Parathyroid adenoma (tissue), 2 donors: ENCODE results near the gene STX1A.

Experiments
- H2AFZ ChIP-seq: fragments of 300-600 bp; sonication (generic); one replicate; pipeline ENCODE4 v1.7.0; 2017; ENCODE audit warnings: antibody characterized with exemption, mild to moderate bottlenecking
- H3K27ac ChIP-seq: fragments of 300-600 bp; sonication (generic); one replicate; pipeline ENCODE4 v1.7.0; 2017
- H3K27me3 ChIP-seq: fragments of 300-600 bp; sonication (generic); one replicate; pipeline ENCODE4 v1.7.0; 2017; ENCODE audit warnings: low read length; ENCODE audit not compliant: control insufficient read depth, insufficient read depth
- H3K36me3 ChIP-seq: fragments of 300-600 bp; sonication (generic); one replicate; pipeline ENCODE4 v1.7.0; 2017; ENCODE audit warnings: low read length; ENCODE audit not compliant: control insufficient read depth, insufficient read depth
- H3K4me1 ChIP-seq: fragments of 300-600 bp; sonication (generic); one replicate; pipeline ENCODE4 v1.7.0; 2017; ENCODE audit warnings: control low read depth
- H3K4me2 ChIP-seq: fragments of 300-600 bp; sonication (generic); one replicate; pipeline ENCODE4 v1.7.0; 2017; ENCODE audit warnings: low read length
- H3K4me3 ChIP-seq: fragments of 300-600 bp; sonication (generic); one replicate; pipeline ENCODE4 v1.7.0; 2017; ENCODE audit warnings: low read depth, low read length
- H3K79me2 ChIP-seq: fragments of 300-600 bp; sonication (generic); one replicate; pipeline ENCODE4 v1.7.0; 2017; ENCODE audit warnings: control low read depth
- H3K9ac ChIP-seq: fragments of 300-600 bp; sonication (generic); one replicate; pipeline ENCODE4 v1.7.0; 2017; ENCODE audit warnings: mild to moderate bottlenecking
- H3K9me3 ChIP-seq: fragments of 300-600 bp; sonication (generic); one replicate; pipeline ENCODE4 v1.7.0; 2017; ENCODE audit warnings: low read length; ENCODE audit not compliant: control insufficient read depth
- TF ChIP-seq, protein P1 (sequence below): fragments of 300-600 bp; sonication (generic); IDR thresholded peaks from one replicate; pipeline ENCODE4 v1.7.0; 2017; ENCODE audit warnings: antibody characterized with exemption, mild to moderate bottlenecking
- donor health status: primary hyperparathyroidism.

STX1A gene

DNA sequence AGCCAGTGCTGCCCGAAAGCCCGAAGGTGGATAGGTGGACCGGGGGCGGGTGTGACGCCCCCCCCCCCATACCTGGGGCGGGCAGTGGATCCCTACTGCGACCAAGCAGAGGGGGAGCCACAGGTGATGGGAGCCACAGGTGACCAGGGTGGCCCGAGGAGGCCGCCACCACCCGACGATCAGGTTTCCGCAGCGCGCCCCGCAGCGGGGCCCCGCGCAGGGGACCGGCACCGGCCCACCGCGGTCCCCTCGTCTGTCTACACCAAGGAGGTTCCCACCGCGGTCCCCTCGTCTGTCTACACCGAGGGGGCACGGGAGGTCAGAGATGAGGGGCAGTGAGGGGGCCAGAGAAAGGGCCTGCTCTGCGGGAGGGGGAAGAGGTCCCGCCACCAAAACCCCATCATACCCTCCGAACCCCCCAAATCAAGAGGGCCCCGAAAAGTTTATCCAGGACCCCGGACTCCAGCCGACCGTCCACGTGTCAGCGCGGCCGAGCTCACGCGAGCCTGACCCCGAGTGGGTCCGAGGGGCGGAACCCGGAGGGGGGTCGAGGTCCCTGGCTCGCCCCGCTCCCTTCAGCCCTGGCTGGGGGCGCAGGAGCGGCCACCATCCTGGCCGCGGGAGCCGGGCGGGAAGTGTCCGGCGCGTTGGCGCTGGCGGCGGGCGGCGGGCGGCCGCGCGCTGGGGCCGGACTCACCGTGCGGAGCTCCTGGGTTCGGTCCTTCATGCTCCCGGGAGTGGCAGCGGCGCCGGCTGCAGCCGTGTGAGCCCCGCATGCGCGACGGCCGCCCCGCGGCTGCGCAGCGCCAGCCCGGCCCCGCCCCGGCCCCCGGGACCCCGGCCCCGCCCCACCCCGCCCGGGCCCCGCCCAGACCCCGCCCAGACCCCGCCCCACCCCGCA, at the start of gene STX1A:
Gene STX1A, minus strand, starts transcription at position 765 of the 901 bp plus-strand sequence. Its CDS starts 38 bp downstream, at position 727.
- H3K27me3 ChIP-seq = no peaks in the 10 kb centered on the region
- no peak within 1 kb of the TSS for H3K27ac ChIP-seq
- no peak within 1 kb of the TSS for H3K9ac ChIP-seq
- peak within 1 kb of the TSS; percentile 87 for H3K4me2 ChIP-seq
- no peaks in the 10 kb centered on the region for H3K36me3 ChIP-seq
- H3K4me1 ChIP-seq = peaks cover 19% of the 10 kb centered on the region
- H2AFZ ChIP-seq = peak within 1 kb of the TSS; percentile 77
- H3K79me2 ChIP-seq = no peaks in the 10 kb centered on the region
- H3K4me3 ChIP-seq = peak within 1 kb of the TSS; percentile 71
- no peaks in the 10 kb centered on the region for H3K9me3 ChIP-seq
- TF ChIP-seq, protein P1, sequence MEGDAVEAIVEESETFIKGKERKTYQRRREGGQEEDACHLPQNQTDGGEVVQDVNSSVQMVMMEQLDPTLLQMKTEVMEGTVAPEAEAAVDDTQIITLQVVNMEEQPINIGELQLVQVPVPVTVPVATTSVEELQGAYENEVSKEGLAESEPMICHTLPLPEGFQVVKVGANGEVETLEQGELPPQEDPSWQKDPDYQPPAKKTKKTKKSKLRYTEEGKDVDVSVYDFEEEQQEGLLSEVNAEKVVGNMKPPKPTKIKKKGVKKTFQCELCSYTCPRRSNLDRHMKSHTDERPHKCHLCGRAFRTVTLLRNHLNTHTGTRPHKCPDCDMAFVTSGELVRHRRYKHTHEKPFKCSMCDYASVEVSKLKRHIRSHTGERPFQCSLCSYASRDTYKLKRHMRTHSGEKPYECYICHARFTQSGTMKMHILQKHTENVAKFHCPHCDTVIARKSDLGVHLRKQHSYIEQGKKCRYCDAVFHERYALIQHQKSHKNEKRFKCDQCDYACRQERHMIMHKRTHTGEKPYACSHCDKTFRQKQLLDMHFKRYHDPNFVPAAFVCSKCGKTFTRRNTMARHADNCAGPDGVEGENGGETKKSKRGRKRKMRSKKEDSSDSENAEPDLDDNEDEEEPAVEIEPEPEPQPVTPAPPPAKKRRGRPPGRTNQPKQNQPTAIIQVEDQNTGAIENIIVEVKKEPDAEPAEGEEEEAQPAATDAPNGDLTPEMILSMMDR = no peak

DNA sequence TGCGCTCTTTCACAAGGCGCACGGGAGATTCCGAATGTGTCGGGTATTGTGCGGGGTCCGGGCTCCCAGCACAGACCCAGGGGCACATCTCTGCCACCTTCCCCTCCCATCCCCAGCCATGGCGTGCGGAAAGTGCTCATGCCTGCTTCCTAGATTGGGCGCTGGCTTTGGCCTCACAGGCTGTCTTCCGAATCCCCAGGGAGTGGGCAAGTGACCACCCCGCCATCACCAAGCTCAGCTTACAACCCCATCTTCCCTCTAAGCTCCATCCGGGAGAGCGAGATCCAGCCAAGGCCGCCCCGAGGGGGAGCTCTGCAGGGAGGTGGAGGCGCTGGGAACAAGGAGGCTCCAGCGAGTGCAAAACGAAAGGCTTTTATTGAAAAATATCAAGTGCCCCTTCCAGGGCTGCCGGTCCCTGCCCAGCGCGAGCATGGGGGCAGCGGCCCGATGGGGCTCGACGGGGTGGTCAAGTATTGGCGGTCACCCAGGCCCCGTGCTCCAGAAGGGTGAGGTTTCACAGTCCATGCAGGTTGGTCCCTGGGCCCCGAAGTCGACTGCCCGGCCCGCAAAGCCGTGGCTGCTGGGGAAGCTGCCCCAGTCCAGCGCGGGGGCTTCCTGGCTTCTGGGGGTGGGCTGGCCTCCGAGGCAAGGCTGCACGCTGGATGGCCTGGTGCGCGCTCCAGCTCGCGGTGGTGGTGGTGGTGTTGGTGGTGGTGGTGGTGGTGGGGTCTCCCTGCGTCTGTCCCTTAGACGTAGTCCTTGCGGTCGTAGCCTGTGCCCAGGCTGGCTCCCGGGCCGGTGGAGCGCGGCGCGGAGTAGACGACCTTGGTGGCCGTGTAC, 49.4 kb upstream of the STX1A start:
- Histone ChIP-seq H3K27me3 (no peaks in the 10 kb centered on the region), H3K4me3 (no peak overlapping the region), H3K36me3 (no peaks in the 10 kb centered on the region), H3K4me2 (no peak overlapping the region), H3K4me1 (no peaks in the 10 kb centered on the region), H3K9ac (no peak overlapping the region), H3K9me3 (no peaks in the 10 kb centered on the region), H2AFZ (no peak overlapping the region), H3K79me2 (no peaks in the 10 kb centered on the region), H3K27ac (no peak overlapping the region)
- TF ChIP-seq, protein P1 = no peak

DNA sequence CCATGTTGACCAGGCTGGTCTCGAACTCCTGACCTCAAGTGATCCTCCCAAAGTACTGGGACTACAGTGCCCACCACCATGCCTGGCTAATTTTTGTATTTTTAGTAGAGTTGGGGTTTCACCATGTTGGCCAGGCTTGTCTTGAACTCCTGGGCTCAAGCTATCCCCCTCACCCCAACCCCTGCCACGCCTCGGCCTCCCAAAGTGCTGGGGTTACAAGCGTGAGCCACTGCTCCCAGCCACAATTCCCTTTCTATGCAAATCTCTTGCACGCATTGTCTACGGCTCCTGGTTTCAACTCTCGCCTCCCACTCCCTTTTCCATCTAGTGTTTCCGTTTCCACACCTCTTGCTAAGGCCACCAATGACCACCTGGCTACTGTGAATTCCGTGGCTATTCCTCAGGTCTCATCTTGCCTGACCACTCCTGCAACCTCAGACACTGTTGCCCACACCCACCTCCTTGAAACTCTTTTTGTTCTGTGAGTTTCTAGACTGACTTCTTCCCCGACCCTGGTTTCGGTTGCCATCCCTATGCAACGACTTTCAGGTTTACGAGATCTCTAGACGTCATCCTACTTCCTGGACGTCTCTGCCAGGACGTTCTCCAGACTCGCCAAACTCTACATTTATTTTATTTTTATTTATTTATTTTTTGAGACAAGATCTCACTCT, 47.2 kb upstream of the STX1A start:
- TF ChIP-seq, protein P1 = no peak
- H3K27ac ChIP-seq = no peak overlapping the region
- no peak overlapping the region for H3K9ac ChIP-seq
- H3K79me2 ChIP-seq = no peaks in the 10 kb centered on the region
- no peak overlapping the region for H2AFZ ChIP-seq
- H3K4me2 ChIP-seq = no peak overlapping the region
- no peaks in the 10 kb centered on the region for H3K36me3 ChIP-seq
- no peaks in the 10 kb centered on the region for H3K9me3 ChIP-seq
- H3K27me3 ChIP-seq = no peaks in the 10 kb centered on the region
- H3K4me3 ChIP-seq = no peak overlapping the region
- no peaks in the 10 kb centered on the region for H3K4me1 ChIP-seq

DNA sequence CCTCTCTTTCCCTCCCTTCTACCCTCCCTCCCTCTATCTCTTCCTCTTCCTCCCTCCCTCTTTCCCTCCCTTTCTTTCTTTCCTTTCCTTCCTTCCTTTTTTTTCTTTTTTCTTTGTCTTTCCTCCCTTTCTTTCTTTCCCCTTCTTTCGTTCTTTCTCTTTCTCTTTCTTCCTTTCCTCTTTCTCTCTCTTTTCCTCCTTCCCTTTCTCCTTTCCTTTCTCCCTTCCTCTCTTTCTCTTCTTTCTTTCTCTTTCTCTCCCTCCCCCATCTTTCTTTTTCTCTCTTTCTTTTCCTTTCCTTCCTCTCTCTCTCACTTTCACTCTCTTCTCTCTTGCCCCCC, 43.2 kb upstream of the STX1A start:
- H3K9ac ChIP-seq = no peak overlapping the region
- no peak overlapping the region for H3K4me2 ChIP-seq
- no peaks in the 10 kb centered on the region for H3K27me3 ChIP-seq
- no peaks in the 10 kb centered on the region for H3K79me2 ChIP-seq
- TF ChIP-seq, protein P1 = no peak
- no peak overlapping the region for H2AFZ ChIP-seq
- no peaks in the 10 kb centered on the region for H3K36me3 ChIP-seq
- H3K4me1 ChIP-seq = no peaks in the 10 kb centered on the region
- no peak overlapping the region for H3K4me3 ChIP-seq
- H3K27ac ChIP-seq = no peak overlapping the region
- no peaks in the 10 kb centered on the region for H3K9me3 ChIP-seq
